Neural crest cell (in vitro differentiated cells): ENCODE measurements around the gene CTBP1. TPM values are rescaled to one million over a fixed set of nuclear protein-coding genes. Genes with fewer than 3 reads are reported as not detected.

Source experiments
- DNase-seq: peaks from one replicate; pipeline ENCODE4 v3.0.0; 2021; ENCODE audit warnings: low read depth, mixed read lengths, low spot score
- H3K27ac Mint-ChIP-seq: one replicate; pipeline ENCODE4 v1.8.0; 2021; ENCODE audit warnings: mild to moderate bottlenecking, mixed read lengths; ENCODE audit not compliant: unreplicated experiment
- H3K27me3 Mint-ChIP-seq: 2 replicates; pipeline ENCODE4 v1.8.0; 2021; ENCODE audit warnings: low read depth, mild to moderate bottlenecking, mixed read lengths
- H3K36me3 Mint-ChIP-seq: 2 replicates; pipeline ENCODE4 v1.8.0; 2021; ENCODE audit warnings: low read depth, mild to moderate bottlenecking, mixed read lengths
- H3K4me1 Mint-ChIP-seq: 2 replicates; pipeline ENCODE4 v1.8.0; 2021; ENCODE audit warnings: mixed read lengths
- H3K4me3 Mint-ChIP-seq: one replicate; pipeline ENCODE4 v1.8.0; 2021; ENCODE audit warnings: mild to moderate bottlenecking, mixed read lengths
- H3K9me3 Mint-ChIP-seq: 2 replicates; pipeline ENCODE4 v1.8.0; 2021; ENCODE audit warnings: mixed read lengths
- CTCF ChIP-seq: fragments of 200-600 bp; sonication (generic); conservative IDR thresholded peaks from 2 replicates; pipeline ENCODE4 v1.5.0; 2021; ENCODE audit warnings: antibody characterized with exemption, mild to moderate bottlenecking
- total RNA-seq: library from RNA; stranded (reverse); gene quantifications from 2 replicates; pipeline ENCODE4 v1.2.1, GENCODE V29; 2021

Gene CTBP1
- total RNA-seq, 1 donor from 2014 or later = 219 TPM

- peak overlapping the region; percentile 15 for H3K4me3 Mint-ChIP-seq
- no peaks in the 10 kb centered on the region for H3K9me3 Mint-ChIP-seq
- no peaks in the 10 kb centered on the region for H3K36me3 Mint-ChIP-seq
- H3K27me3 Mint-ChIP-seq = peaks cover 71% of the 10 kb centered on the region
- no peak overlapping the region for H3K27ac Mint-ChIP-seq
- no peak for DNase-seq
- TF ChIP-seq CTCF = no peak
- H3K4me1 Mint-ChIP-seq = peaks cover 12% of the 10 kb centered on the region
These were observed 78.6 kb downstream of the CTBP1 start for GRCh38 chr4:1170156-1170975.

GRCh38 chr4:1169691-1170096, 79.2 kb downstream of the CTBP1 start:
- no peaks in the 10 kb centered on the region for H3K9me3 Mint-ChIP-seq
- no peak overlapping the region for H3K27ac Mint-ChIP-seq
- no peak overlapping the region for H3K4me3 Mint-ChIP-seq
- H3K27me3 Mint-ChIP-seq = peaks cover 68% of the 10 kb centered on the region
- H3K36me3 Mint-ChIP-seq = no peaks in the 10 kb centered on the region
- no peak for DNase-seq
- peaks cover 12% of the 10 kb centered on the region for H3K4me1 Mint-ChIP-seq
- no peak for TF ChIP-seq CTCF

- Mint-ChIP-seq H3K4me3 (peak overlapping the region; percentile 47), H3K36me3 (no peaks in the 10 kb centered on the region), H3K4me1 (peaks cover 12% of the 10 kb centered on the region), H3K9me3 (no peaks in the 10 kb centered on the region), H3K27ac (no peak overlapping the region), H3K27me3 (peaks cover 64% of the 10 kb centered on the region)
- no peak for TF ChIP-seq CTCF
- no peak for DNase-seq
These were observed 79.7 kb downstream of the CTBP1 start for GRCh38 chr4:1169171-1169671.

- Mint-ChIP-seq H3K4me3 (peak overlapping the region; percentile 78), H3K9me3 (peaks cover 3% of the 10 kb centered on the region), H3K27ac (no peak overlapping the region), H3K27me3 (peaks cover 59% of the 10 kb centered on the region), H3K4me1 (peaks cover 8% of the 10 kb centered on the region), H3K36me3 (no peaks in the 10 kb centered on the region)
- TF ChIP-seq CTCF = no peak
- no peak for DNase-seq
These were observed 80.5 kb downstream of the CTBP1 start for GRCh38 chr4:1168191-1169101.

- H3K4me3 Mint-ChIP-seq = peak overlapping the region; percentile 78
- H3K27me3 Mint-ChIP-seq = peaks cover 56% of the 10 kb centered on the region
- TF ChIP-seq CTCF = peak; percentile 92
These were observed 81.5 kb downstream of the CTBP1 start for GRCh38 chr4:1167244-1167949.

More at GRCh38 chr4:1167244-1167949, 81.5 kb downstream of the CTBP1 start:
- Mint-ChIP-seq H3K9me3 (peaks cover 5% of the 10 kb centered on the region), H3K36me3 (no peaks in the 10 kb centered on the region), H3K27ac (peak overlapping the region; percentile 12), H3K4me1 (peaks cover 7% of the 10 kb centered on the region)
- DNase-seq = peak; percentile 72
